Measurements from ENCODE around the gene MRFAP1L1. TPM values are rescaled to one million over a fixed set of nuclear protein-coding genes. Genes with fewer than 3 reads are reported as not detected.
A peak's percentile ranks its signal among the peaks of the same experiment; 100 is the strongest.

Gene MRFAP1L1
- polyA plus RNA-seq, 1 donor from 2014 or later = 438 TPM

- H3K9me2 ChIP-seq (ENCODE audit: insufficient read depth, low read length) = no peaks in the 10 kb centered on the region
- H3F3A ChIP-seq (ENCODE audit: insufficient read depth, low read length, poor library complexity, severe bottlenecking) = peaks cover 10% of the 10 kb centered on the region
- no peak overlapping the region for H3K4me3 ChIP-seq (ENCODE audit: low read length)
- H3K27ac ChIP-seq (ENCODE audit: low read length) = no peak overlapping the region
- no peak for TF ChIP-seq EP300 (conservative IDR thresholded peaks at IDR 0.05; ENCODE audit: poor library complexity, severe bottlenecking)
- no peak for TF ChIP-seq MXI1 (conservative IDR thresholded peaks at IDR 0.05; ENCODE audit: poor library complexity, severe bottlenecking)
- TF ChIP-seq POLR2AphosphoS5 (IDR thresholded peaks at IDR 0.05) = no peak
- TF ChIP-seq RAD21 (conservative IDR thresholded peaks at IDR 0.05) = no peak
- no peak for TF ChIP-seq REST (IDR thresholded peaks at IDR 0.05; ENCODE audit: borderline replicate concordance)
- no peak for TF ChIP-seq CTCF (IDR thresholded peaks at IDR 0.05; ENCODE audit: poor library complexity, severe bottlenecking)
- TF ChIP-seq SMC3 (conservative IDR thresholded peaks at IDR 0.05; ENCODE audit: poor library complexity) = no peak
- TF ChIP-seq TAF1 (IDR thresholded peaks at IDR 0.05; ENCODE audit: low read depth) = no peak
- no peak for TF ChIP-seq EZH2 (IDR thresholded peaks at IDR 0.05; ENCODE audit: borderline replicate concordance, insufficient read depth, low read length, poor library complexity, severe bottlenecking)
- no peaks in the 10 kb centered on the region for H3K36me3 ChIP-seq (ENCODE audit: insufficient read depth, low read length)
- no peak overlapping the region for H2AFZ ChIP-seq (ENCODE audit: low read depth, low read length)
- H3K9ac ChIP-seq (ENCODE audit: low read length) = no peak overlapping the region
- no peak overlapping the region for H3K4me2 ChIP-seq (ENCODE audit: low read length)
- no peaks in the 10 kb centered on the region for H4K20me1 ChIP-seq (ENCODE audit: insufficient read depth)
- peaks cover 30% of the 10 kb centered on the region for H3K79me2 ChIP-seq (replicated peaks; ENCODE audit: insufficient read depth, low read length)
- no peaks in the 10 kb centered on the region for H3K27me3 ChIP-seq (ENCODE audit: insufficient read depth, low read depth, low read length)
- H3K9me3 ChIP-seq (ENCODE audit: low read length) = no peaks in the 10 kb centered on the region
Measured at GRCh38 chr4:6710996-6711395, 1.3 kb upstream of the MRFAP1L1 start.

GRCh38 chr4:6710282-6710681 lies 617 bp upstream of the MRFAP1L1 start:
- H3K4me2 ChIP-seq (ENCODE audit: low read length) = peak overlapping the region; percentile 35
- H3K79me2 ChIP-seq (replicated peaks; ENCODE audit: insufficient read depth, low read length) = peaks cover 37% of the 10 kb centered on the region
- no peaks in the 10 kb centered on the region for H3K27me3 ChIP-seq (ENCODE audit: insufficient read depth, low read depth, low read length)
- peak overlapping the region; percentile 95 for H2AFZ ChIP-seq (ENCODE audit: low read depth, low read length)
- H3K27ac ChIP-seq (ENCODE audit: low read length) = peak overlapping the region; percentile 75
- no peaks in the 10 kb centered on the region for H3K9me3 ChIP-seq (ENCODE audit: low read length)
- H3K4me3 ChIP-seq (ENCODE audit: low read length) = peak overlapping the region; percentile 93
- peaks cover 10% of the 10 kb centered on the region for H3F3A ChIP-seq (ENCODE audit: insufficient read depth, low read length, poor library complexity, severe bottlenecking)
- peak overlapping the region; percentile 51 for H3K9ac ChIP-seq (ENCODE audit: low read length)
- peaks cover 1% of the 10 kb centered on the region for H3K36me3 ChIP-seq (ENCODE audit: insufficient read depth, low read length)
- TF ChIP-seq EZH2 (IDR thresholded peaks at IDR 0.05; ENCODE audit: borderline replicate concordance, insufficient read depth, low read length, poor library complexity, severe bottlenecking) (no peak), CTCF (IDR thresholded peaks at IDR 0.05; ENCODE audit: poor library complexity, severe bottlenecking) (no peak), RAD21 (conservative IDR thresholded peaks at IDR 0.05) (no peak), EP300 (conservative IDR thresholded peaks at IDR 0.05; ENCODE audit: poor library complexity, severe bottlenecking) (no peak), MXI1 (conservative IDR thresholded peaks at IDR 0.05; ENCODE audit: poor library complexity, severe bottlenecking) (no peak), TAF1 (IDR thresholded peaks at IDR 0.05; ENCODE audit: low read depth) (no peak), REST (IDR thresholded peaks at IDR 0.05; ENCODE audit: borderline replicate concordance) (no peak), POLR2AphosphoS5 (IDR thresholded peaks at IDR 0.05) (no peak), SMC3 (conservative IDR thresholded peaks at IDR 0.05; ENCODE audit: poor library complexity) (no peak)
- H3K9me2 ChIP-seq (ENCODE audit: insufficient read depth, low read length) = no peaks in the 10 kb centered on the region
- no peaks in the 10 kb centered on the region for H4K20me1 ChIP-seq (ENCODE audit: insufficient read depth)
